HEK293 (cell line): ENCODE data around the gene F2.

Experiments used
- CTCF ChIP-seq: fragments of 450-650 bp; formaldehyde crosslinking; IDR thresholded peaks from 2 replicates; pipeline ENCODE4 v1.5.1; 2016; ENCODE audit warnings: missing biosample characterization, missing genetic modification characterization
- ZNF510 ChIP-seq: fragments of 450-650 bp; formaldehyde crosslinking; IDR thresholded peaks from 2 replicates; pipeline ENCODE4 v1.5.1; 2018; ENCODE audit warnings: mild to moderate bottlenecking, missing genetic modification characterization, missing biosample characterization; ENCODE audit not compliant: insufficient replicate concordance

GRCh38 chr11:46726206-46726862 is 7.3 kb downstream of the F2 start:
- no peak for TF ChIP-seq CTCF (tag by site-specific recombination)
- TF ChIP-seq ZNF510 (tag by site-specific recombination) = no peak
